ENCODE results near the gene CUL3. TPM values are rescaled to one million over a fixed set of nuclear protein-coding genes. Genes with fewer than 3 reads are reported as not detected.

The CUL3 gene
- polyA plus RNA-seq, 3 donors: 12.3 to 28.7 (median 12.9) TPM

DNA sequence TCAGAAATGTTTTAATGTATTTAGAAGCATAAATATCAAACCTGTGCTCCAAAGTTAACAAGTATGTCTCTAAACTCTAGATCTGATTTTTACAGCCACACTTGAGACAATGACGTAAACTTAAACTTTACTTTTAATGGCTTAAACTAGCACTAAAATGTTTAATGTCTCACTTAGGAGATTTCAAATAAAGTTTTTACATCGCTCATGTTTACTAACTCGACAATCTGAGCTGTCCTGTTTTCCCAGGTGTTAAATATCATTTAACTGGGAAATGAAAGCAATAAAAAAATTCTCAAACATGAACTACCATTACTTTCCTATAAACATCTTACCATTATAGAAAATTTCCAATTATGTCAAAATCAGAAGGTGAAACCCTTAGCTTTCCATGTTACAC lies 113.0 kb downstream of the CUL3 start:
- H3K4me3 Mint-ChIP-seq: no peak overlapping the region
- H3K9me3 Mint-ChIP-seq: no peaks in the 10 kb centered on the region
- Histone ChIP-seq H3K4me1 (ENCODE audit: control insufficient read depth in 1 of 2, insufficient read depth in 2 of 2, low read length in 2 of 2) (no peaks in the 10 kb centered on the region), H4K20me1 (ENCODE audit: insufficient read depth, low read length) (peaks cover 4% of the 10 kb centered on the region), H3K79me2 (ENCODE audit: insufficient read depth, low read length) (no peaks in the 10 kb centered on the region), H3K4me3 (replicated peaks in 1 of 3; ENCODE audit: low read depth in 2 of 3, low read length in 3 of 3) (no peak overlapping the region), H3K9me3 (replicated peaks in 1 of 2; ENCODE audit: control insufficient read depth in 1 of 2, insufficient read depth in 1 of 2, low read length in 2 of 2) (no peaks in the 10 kb centered on the region), H2AFZ (ENCODE audit: insufficient read depth, low read depth, low read length, poor library complexity, severe bottlenecking) (no peak overlapping the region), H3K36me3 (replicated peaks in 1 of 2; ENCODE audit: control insufficient read depth in 1 of 2, insufficient read depth in 2 of 2, low read length in 2 of 2) (peaks cover 35 to 51% of the 10 kb centered on the region in 2 donors), H3K27me3 (ENCODE audit: control insufficient read depth in 2 of 2, insufficient read depth in 2 of 2, low read length in 2 of 2) (no peaks in the 10 kb centered on the region), H3K9ac (ENCODE audit: insufficient read depth, low read length, poor library complexity, severe bottlenecking) (no peak overlapping the region), H3K27ac (ENCODE audit: low read depth in 1 of 2, low read length in 2 of 2) (no peak overlapping the region), H3K4me2 (replicated peaks; ENCODE audit: extremely low read depth, low read length, poor library complexity, severe bottlenecking) (no peak overlapping the region)
- DNase-seq: no peak
- no peaks in the 10 kb centered on the region for H3K27me3 Mint-ChIP-seq (ENCODE audit: low read depth in 3 of 3)
- intact Hi-C loops (cut with micrococcal nuclease): no loop called here
- no peak overlapping the region for H3K27ac Mint-ChIP-seq
- WGBS (ENCODE audit: insufficient coverage): no CpG with 5 or more reads among the region's 3 CpGs
- H3K36me3 Mint-ChIP-seq: peaks cover 43 to 49% of the 10 kb centered on the region in 2 donors
- H3K4me1 Mint-ChIP-seq: no peaks in the 10 kb centered on the region
- TF ChIP-seq, protein P1, sequence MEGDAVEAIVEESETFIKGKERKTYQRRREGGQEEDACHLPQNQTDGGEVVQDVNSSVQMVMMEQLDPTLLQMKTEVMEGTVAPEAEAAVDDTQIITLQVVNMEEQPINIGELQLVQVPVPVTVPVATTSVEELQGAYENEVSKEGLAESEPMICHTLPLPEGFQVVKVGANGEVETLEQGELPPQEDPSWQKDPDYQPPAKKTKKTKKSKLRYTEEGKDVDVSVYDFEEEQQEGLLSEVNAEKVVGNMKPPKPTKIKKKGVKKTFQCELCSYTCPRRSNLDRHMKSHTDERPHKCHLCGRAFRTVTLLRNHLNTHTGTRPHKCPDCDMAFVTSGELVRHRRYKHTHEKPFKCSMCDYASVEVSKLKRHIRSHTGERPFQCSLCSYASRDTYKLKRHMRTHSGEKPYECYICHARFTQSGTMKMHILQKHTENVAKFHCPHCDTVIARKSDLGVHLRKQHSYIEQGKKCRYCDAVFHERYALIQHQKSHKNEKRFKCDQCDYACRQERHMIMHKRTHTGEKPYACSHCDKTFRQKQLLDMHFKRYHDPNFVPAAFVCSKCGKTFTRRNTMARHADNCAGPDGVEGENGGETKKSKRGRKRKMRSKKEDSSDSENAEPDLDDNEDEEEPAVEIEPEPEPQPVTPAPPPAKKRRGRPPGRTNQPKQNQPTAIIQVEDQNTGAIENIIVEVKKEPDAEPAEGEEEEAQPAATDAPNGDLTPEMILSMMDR (IDR thresholded peaks at IDR 0.05): no peak

DNA sequence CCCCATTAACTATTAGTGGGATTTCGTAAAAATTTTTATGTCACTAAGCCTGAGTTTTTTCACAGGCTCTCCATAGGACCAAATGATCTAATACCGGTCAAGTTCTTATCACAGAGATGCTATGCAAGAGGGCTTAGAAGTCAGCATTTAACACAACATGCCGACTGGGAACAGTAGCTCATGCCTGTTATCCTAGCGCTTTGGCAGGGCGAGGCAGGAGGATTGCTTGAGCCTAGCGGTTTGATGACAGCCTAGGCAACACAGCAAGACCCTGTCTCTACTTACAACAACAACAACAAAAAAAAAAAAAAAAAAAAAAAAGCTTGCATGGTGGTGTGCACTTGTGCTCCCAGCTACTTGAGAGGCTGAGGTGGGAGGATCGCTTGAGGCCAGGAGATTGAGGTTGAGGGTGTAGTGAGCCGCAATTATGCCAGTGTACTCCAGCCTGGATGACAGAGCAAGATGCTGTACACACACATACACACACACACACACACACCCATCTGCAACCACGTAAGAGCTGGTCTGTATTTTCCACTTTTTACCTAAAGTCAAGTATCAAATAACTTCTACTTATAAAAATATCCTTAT lies 115.7 kb downstream of the CUL3 start:
- 96% methylated on average over 4 of the region's 9 CpGs for WGBS (ENCODE audit: insufficient coverage)
- no peak overlapping the region for H3K27ac ChIP-seq (ENCODE audit: low read depth in 1 of 2, low read length in 2 of 2)

More for the DNA sequence above, 115.7 kb downstream of the CUL3 start:
- no peak overlapping the region for H3K4me2 ChIP-seq (replicated peaks; ENCODE audit: extremely low read depth, low read length, poor library complexity, severe bottlenecking)
- no peak for DNase-seq
- H3K79me2 ChIP-seq (ENCODE audit: insufficient read depth, low read length): no peaks in the 10 kb centered on the region
- H3K27ac Mint-ChIP-seq: no peak overlapping the region
- no peaks in the 10 kb centered on the region for H3K4me1 ChIP-seq (ENCODE audit: control insufficient read depth in 1 of 2, insufficient read depth in 2 of 2, low read length in 2 of 2)
- no peaks in the 10 kb centered on the region for H3K27me3 ChIP-seq (ENCODE audit: control insufficient read depth in 2 of 2, insufficient read depth in 2 of 2, low read length in 2 of 2)
- H3K27me3 Mint-ChIP-seq (ENCODE audit: low read depth in 3 of 3): no peaks in the 10 kb centered on the region
- H3K9me3 ChIP-seq (replicated peaks in 1 of 2; ENCODE audit: control insufficient read depth in 1 of 2, insufficient read depth in 1 of 2, low read length in 2 of 2): no peaks in the 10 kb centered on the region
- H4K20me1 ChIP-seq (ENCODE audit: insufficient read depth, low read length): no peaks in the 10 kb centered on the region
- no peak overlapping the region for H2AFZ ChIP-seq (ENCODE audit: insufficient read depth, low read depth, low read length, poor library complexity, severe bottlenecking)
- H3K36me3 Mint-ChIP-seq: peaks cover 19 to 26% of the 10 kb centered on the region in 2 donors
- H3K4me3 Mint-ChIP-seq: no peak overlapping the region
- TF ChIP-seq, protein P1 (IDR thresholded peaks at IDR 0.05): no peak
- H3K9me3 Mint-ChIP-seq: peaks cover 0 to under 1% (median 0%) of the 10 kb centered on the region in 7 donors
- H3K9ac ChIP-seq (ENCODE audit: insufficient read depth, low read length, poor library complexity, severe bottlenecking): no peak overlapping the region
- no peak overlapping the region for H3K4me3 ChIP-seq (replicated peaks in 1 of 3; ENCODE audit: low read depth in 2 of 3, low read length in 3 of 3)
- peaks cover 12 to 26% of the 10 kb centered on the region in 2 donors for H3K36me3 ChIP-seq (replicated peaks in 1 of 2; ENCODE audit: control insufficient read depth in 1 of 2, insufficient read depth in 2 of 2, low read length in 2 of 2)
- intact Hi-C loops (cut with micrococcal nuclease): no loop called here
- no peaks in the 10 kb centered on the region for H3K4me1 Mint-ChIP-seq
